Measurements from ENCODE around the gene ZNF726.

GRCh38 chr19:23916991-23917390, 2.3 kb downstream of the ZNF726 start:
- TF ChIP-seq, protein P1, sequence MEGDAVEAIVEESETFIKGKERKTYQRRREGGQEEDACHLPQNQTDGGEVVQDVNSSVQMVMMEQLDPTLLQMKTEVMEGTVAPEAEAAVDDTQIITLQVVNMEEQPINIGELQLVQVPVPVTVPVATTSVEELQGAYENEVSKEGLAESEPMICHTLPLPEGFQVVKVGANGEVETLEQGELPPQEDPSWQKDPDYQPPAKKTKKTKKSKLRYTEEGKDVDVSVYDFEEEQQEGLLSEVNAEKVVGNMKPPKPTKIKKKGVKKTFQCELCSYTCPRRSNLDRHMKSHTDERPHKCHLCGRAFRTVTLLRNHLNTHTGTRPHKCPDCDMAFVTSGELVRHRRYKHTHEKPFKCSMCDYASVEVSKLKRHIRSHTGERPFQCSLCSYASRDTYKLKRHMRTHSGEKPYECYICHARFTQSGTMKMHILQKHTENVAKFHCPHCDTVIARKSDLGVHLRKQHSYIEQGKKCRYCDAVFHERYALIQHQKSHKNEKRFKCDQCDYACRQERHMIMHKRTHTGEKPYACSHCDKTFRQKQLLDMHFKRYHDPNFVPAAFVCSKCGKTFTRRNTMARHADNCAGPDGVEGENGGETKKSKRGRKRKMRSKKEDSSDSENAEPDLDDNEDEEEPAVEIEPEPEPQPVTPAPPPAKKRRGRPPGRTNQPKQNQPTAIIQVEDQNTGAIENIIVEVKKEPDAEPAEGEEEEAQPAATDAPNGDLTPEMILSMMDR (IDR thresholded peaks at IDR 0.05) = no peak
- no peak for TF ChIP-seq ZFX (IDR thresholded peaks at IDR 0.05; ENCODE audit: borderline replicate concordance)
